GM12873 (cell line): Measurements from ENCODE around the gene ANKDD1A.

Experiments
- CTCF ChIP-seq: IDR thresholded peaks from 2 replicates; pipeline ENCODE4 v1.5.1; 2012; ENCODE audit warnings: low read depth, mild to moderate bottlenecking, moderate library complexity, low read length, control low read depth; ENCODE audit not compliant: insufficient read depth; ENCODE audit errors: missing control alignments

Gene ANKDD1A

GRCh38 chr15:64990168-64990470 lies 78.4 kb downstream of the ANKDD1A start:
- no peak for TF ChIP-seq CTCF

GRCh38 chr15:64991536-64992135 lies 79.9 kb downstream of the ANKDD1A start:
- no peak for TF ChIP-seq CTCF

- TF ChIP-seq CTCF, result no peak
These were observed 81.6 kb downstream of the ANKDD1A start for GRCh38 chr15:64993290-64993689.

- TF ChIP-seq CTCF, result no peak
These were observed 85.4 kb downstream of the ANKDD1A start for GRCh38 chr15:64997066-64997465.

- no peak for TF ChIP-seq CTCF
These were observed 86.2 kb downstream of the ANKDD1A start for GRCh38 chr15:64997745-64998375.

GRCh38 chr15:65004993-65005392 lies 93.3 kb downstream of the ANKDD1A start:
- TF ChIP-seq CTCF, result no peak

GRCh38 chr15:65006876-65007275 lies 95.2 kb downstream of the ANKDD1A start:
- TF ChIP-seq CTCF, result no peak
